SH-SY5Y (cell line): ENCODE data around the gene SNCB.

Source experiments
- GATA2 ChIP-seq: IDR thresholded peaks from 2 replicates; pipeline ENCODE4 v1.6.1; 2011; ENCODE audit warnings: mild to moderate bottlenecking, low read depth, low read length
- GATA3 ChIP-seq: IDR thresholded peaks from 2 replicates; pipeline ENCODE4 v1.6.1; 2011; ENCODE audit warnings: low read depth, mild to moderate bottlenecking, low read length, moderate library complexity

DNA sequence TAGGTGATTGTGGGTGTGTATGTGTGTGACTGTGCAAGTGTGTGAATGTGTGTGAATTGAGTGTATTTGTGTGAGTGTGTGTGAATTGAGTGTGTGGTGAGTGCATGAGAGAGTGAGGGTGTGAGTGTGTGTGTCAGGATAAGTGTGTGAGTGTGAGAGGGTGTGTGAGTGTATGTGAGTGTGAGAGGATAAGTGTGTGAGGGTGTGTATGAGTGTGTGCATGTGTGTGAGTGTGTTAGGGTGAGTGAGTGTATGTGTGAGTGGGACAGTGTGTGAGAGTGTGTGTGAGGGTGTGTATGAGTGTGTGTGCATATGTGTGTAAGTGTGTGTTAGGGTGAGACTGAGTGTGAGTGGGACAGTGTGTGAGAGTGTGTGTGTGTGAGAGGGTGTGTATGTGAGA is 42.0 kb downstream of the SNCB start:
- TF ChIP-seq GATA2 (no peak), GATA3 (no peak)
